Lung (tissue), 12 donors: ENCODE measurements around the gene HOXB3. TPM values are rescaled to one million over a fixed set of nuclear protein-coding genes. Genes with fewer than 3 reads are reported as not detected.
A peak's percentile ranks its signal among the peaks of the same experiment; 100 is the strongest.
"Not testable (repeated sequence)": the region's sequence is repeated elsewhere in the genome, so short reads cannot be mapped to it uniquely, and the experiment has no call there.

Experiments used
- ATAC-seq: fragments of 200-7000 bp; cut with Tn5 transposase; one replicate; pipeline ENCODE4 v1.9.1; 2020; ENCODE audit warnings: moderate number of reproducible peaks; ENCODE audit not compliant: insufficient read depth, low FRiP score
- DNase-seq, 3 donors: peaks; one replicate each; pipeline ENCODE4 v3.0.0-alpha.2; 2013 to 2017
- H3K27ac ChIP-seq, 2 donors: one replicate each; pipeline ENCODE4 v1.5.1; 2013; ENCODE audit warnings: mild to moderate bottlenecking in 2 of 2, moderate library complexity in 2 of 2, control low read depth in 1 of 2, inconsistent platforms in 1 of 2, low read depth in 1 of 2, low read length in 1 of 2
- H3K27me3 ChIP-seq, 3 donors: one replicate each; pipeline ENCODE4 v1.5.1; 2013; ENCODE audit warnings: low read length in 2 of 3; ENCODE audit not compliant: control insufficient read depth in 3 of 3, insufficient read depth in 3 of 3
- H3K36me3 ChIP-seq, 4 donors: one replicate each; pipeline ENCODE4 v1.5.1; 2013; ENCODE audit warnings: low read length in 4 of 4, mild to moderate bottlenecking in 1 of 4, moderate library complexity in 1 of 4; ENCODE audit not compliant: control insufficient read depth in 4 of 4, insufficient read depth in 4 of 4
- H3K4me1 ChIP-seq, 5 donors: one replicate each; pipeline ENCODE4 v1.5.1; 2013; ENCODE audit warnings: low read length in 5 of 5, mild to moderate bottlenecking in 2 of 5, moderate library complexity in 1 of 5; ENCODE audit not compliant: control insufficient read depth in 5 of 5, insufficient read depth in 5 of 5
- H3K4me3 ChIP-seq: one replicate; pipeline ENCODE4 v1.5.1; 2013; ENCODE audit warnings: mild to moderate bottlenecking, control low read depth, moderate library complexity
- H3K9ac ChIP-seq, 2 donors: one replicate each; pipeline ENCODE4 v1.5.1; 2013; ENCODE audit warnings: low read length in 2 of 2, control low read depth in 1 of 2; ENCODE audit not compliant: insufficient read depth in 1 of 2
- H3K9me3 ChIP-seq, 4 donors: one replicate each; pipeline ENCODE4 v1.5.1; 2013; ENCODE audit warnings: low read length in 3 of 4, mild to moderate bottlenecking in 1 of 4, moderate library complexity in 1 of 4; ENCODE audit not compliant: control insufficient read depth in 4 of 4, insufficient read depth in 3 of 4
- CTCF ChIP-seq: IDR thresholded peaks from 2 replicates; pipeline ENCODE4 v1.5.1; 2012; ENCODE audit warnings: mild to moderate bottlenecking; ENCODE audit errors: control extremely low read depth, extremely low read depth
- WGBS, 2 donors: extraction: QIAGEN DNeasy Blood & Tissue Kit; methylation state at CpG; one replicate each; pipeline ENCODE4 v1.1.7; 2013; 5-methylcytosine and 5-hydroxymethylcytosine counted together
- polyA plus RNA-seq, 2 donors: library from polyadenylated mRNA; stranded (reverse); fragments of 200-250 nt; gene quantifications; one replicate each; pipeline ENCODE4 v1.2.1, GENCODE V29; 2013
- total RNA-seq, 2 donors: library from RNA; depleted of rRNA in 1 of 2; stranded (reverse); fragments of >200 nt in 1 of 2; gene quantifications; one replicate each; pipeline ENCODE4 v1.2.1, GENCODE V29; 2014 to 2021
- donor health status: control.
- donor health status: control.
- donor health status: Bipolar disorder and iron deficiency.
- donor health status: healthy.
- donor health status: DM: yes; HTN: yes; CAD: no.

The HOXB3 gene
- total and polyA plus RNA-seq, 4 donors = 1.9 to 21.1 (median 6.7) TPM

- Histone ChIP-seq H3K36me3 (no peaks in the 10 kb centered on the region), H3K27me3 (peaks cover 0 to 35% (median 4%) of the 10 kb centered on the region in 3 donors), H3K9ac (peak overlapping the region in 1 of 2 donors; percentile 49), H3K4me3 (no peak overlapping the region), H3K9me3 (peaks cover 0 to 2% (median 0%) of the 10 kb centered on the region in 4 donors), H3K4me1 (peaks cover 0 to 6% (median 0%) of the 10 kb centered on the region in 5 donors), H3K27ac (no peak overlapping the region)
- no peak for DNase-seq
- no peak for ATAC-seq
- no peak for TF ChIP-seq CTCF
- WGBS, 2 donors = 41 to 57% methylated on average over 7 of the region's 7 CpGs
Observed at GRCh38 chr17:48513097-48513496, 76.9 kb downstream of the HOXB3 start.

- Histone ChIP-seq H3K9me3 (peaks cover 0 to 2% (median 0%) of the 10 kb centered on the region in 4 donors), H3K4me3 (no peak overlapping the region), H3K36me3 (no peaks in the 10 kb centered on the region), H3K9ac (no peak overlapping the region), H3K4me1 (peaks cover 0 to 6% (median 0%) of the 10 kb centered on the region in 5 donors), H3K27ac (no peak overlapping the region), H3K27me3 (peaks cover 0 to 27% (median 2%) of the 10 kb centered on the region in 3 donors)
- TF ChIP-seq CTCF = no peak
- WGBS, 2 donors = 79 to 92% methylated on average over 7 of the region's 7 CpGs
- ATAC-seq = no peak
- no peak for DNase-seq
Observed at GRCh38 chr17:48510761-48511604, 79.1 kb downstream of the HOXB3 start.

- no peak overlapping the region for H3K4me3 ChIP-seq
- DNase-seq = no peak
- peaks cover 0 to 24% (median under 1%) of the 10 kb centered on the region in 3 donors for H3K27me3 ChIP-seq
- ATAC-seq = no peak
- peaks cover 0 to 2% (median 0%) of the 10 kb centered on the region in 4 donors for H3K9me3 ChIP-seq
- H3K9ac ChIP-seq = no peak overlapping the region
- TF ChIP-seq CTCF = no peak
- no peaks in the 10 kb centered on the region for H3K36me3 ChIP-seq
- peaks cover 0 to 6% (median 0%) of the 10 kb centered on the region in 5 donors for H3K4me1 ChIP-seq
- 72 to 75% methylated on average over 2 of the region's 2 CpGs for WGBS, 2 donors
- H3K27ac ChIP-seq = no peak overlapping the region
Observed at GRCh38 chr17:48510381-48510760, 79.7 kb downstream of the HOXB3 start.

GRCh38 chr17:48509708-48510107 is 80.3 kb downstream of the HOXB3 start:
- not testable (repeated sequence) for H3K36me3 ChIP-seq, ATAC-seq, H3K9me3 ChIP-seq, H3K27ac ChIP-seq, H3K4me3 ChIP-seq, DNase-seq, H3K4me1 ChIP-seq, H3K9ac ChIP-seq
- 95 to 96% methylated on average over 7 of the region's 7 CpGs for WGBS, 2 donors
- H3K27me3 ChIP-seq = peaks cover 0 to 17% (median 0%) of the 10 kb centered on the region in 3 donors
